Ramos (cell line): Measurements from ENCODE around the gene BUD13.

Source experiments
- in situ Hi-C: fragments of 300-500 bp; cut with MboI; formaldehyde crosslinking; loops from one replicate; pipeline ENCODE4 v1.14.3; 2022; ENCODE audit warnings: low sequenced_read_pairs; ENCODE audit not compliant: unreplicated experiment

Gene BUD13

GRCh38 chr11:116792869-116793771 is 20.3 kb upstream of the BUD13 start:
- in situ Hi-C loops = loop anchor here (5.0 kb wide), 1 partner anchor 314 kb away; no protein-coding TSS in a partner anchor

DNA sequence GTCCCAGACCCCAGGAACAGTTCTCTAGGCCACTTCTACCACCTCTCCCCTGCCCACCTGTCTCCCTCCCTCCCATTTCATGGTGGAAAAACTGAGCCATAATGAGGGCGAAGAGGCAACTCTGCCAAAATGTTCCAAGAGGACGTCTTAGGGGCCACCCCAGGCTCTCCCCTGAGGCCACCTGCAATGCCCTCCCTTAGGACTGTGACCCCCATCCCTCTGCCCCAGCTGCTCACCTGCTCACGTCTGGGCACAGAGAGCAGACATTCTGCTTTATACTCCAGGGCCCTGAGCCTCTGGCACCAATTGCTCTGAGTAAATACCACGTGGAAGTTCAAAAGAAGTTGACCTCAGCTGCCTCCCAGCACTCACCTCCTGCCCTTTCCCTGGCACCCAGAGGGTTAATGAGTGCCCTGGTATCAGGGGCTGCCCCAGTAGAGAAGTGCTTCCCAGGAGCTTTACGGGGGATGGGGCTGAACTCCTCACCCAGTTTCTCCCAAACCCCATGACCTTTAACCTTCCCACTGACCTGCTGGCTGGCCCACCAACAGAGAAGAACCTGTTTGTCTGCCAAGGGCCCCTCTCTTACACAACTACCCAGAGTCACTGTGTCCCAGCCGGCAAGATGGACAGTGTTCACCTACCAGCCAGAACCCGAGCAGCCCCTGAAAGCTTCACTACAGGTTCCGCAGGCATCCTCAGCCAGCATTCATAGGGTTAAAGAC is 19.5 kb upstream of the BUD13 start:
- in situ Hi-C loops = loop anchor here (5.0 kb wide), 1 partner anchor 315 kb away; no protein-coding TSS in a partner anchor

DNA sequence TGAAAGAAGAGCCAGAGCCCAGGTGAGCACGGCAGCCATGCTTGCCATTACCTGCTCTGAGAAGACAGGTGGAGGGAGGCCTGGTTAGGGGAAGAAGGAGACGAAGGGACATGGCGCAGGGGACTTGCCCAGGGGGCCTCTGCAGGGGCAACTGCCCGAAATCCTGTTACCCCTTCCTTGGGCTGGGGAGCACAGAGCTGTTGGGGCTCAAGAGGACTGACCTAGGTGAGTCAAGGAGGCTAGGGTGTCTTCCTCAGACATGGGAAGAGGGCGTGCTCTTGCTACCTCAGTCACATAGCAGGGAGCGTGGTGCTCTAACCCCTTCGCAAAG is 19.0 kb upstream of the BUD13 start, which contains the start of gene APOA5:
Gene APOA5 (minus strand): TSS at position 67 of the 331 bp plus-strand sequence. CDS start 19 bp downstream, at position 48.
- in situ Hi-C loops = loop anchor here (5.0 kb wide), 1 partner anchor 316 kb away; no protein-coding TSS in a partner anchor

GRCh38 chr11:116791002-116791812 is 18.4 kb upstream of the BUD13 start:
- in situ Hi-C loops = loop anchor here (5.0 kb wide), 1 partner anchor 316 kb away; no protein-coding TSS in a partner anchor

GRCh38 chr11:116790167-116791001 is 17.6 kb upstream of the BUD13 start:
- in situ Hi-C loops = loop anchor here (5.0 kb wide), 1 partner anchor 317 kb away; no protein-coding TSS in a partner anchor

DNA sequence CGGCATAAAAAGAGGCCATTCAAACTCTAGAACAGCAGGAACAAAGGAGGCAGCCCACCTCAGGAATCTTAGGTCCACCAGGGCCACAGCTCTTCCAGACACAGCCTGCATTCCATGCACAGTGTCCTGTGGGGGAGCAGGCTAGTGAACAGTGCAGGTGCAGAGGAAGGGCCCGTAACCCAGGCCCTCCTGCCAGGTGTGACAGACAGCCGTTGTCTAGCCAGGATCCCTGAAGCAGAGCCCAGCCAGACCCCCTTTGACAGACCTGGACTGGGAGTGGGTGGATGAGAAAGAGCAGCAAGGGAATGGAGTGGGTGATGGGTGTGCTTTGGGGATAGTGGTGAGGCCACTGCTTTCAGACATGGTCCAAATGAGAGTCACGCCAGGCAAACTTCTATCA is 16.2 kb upstream of the BUD13 start:
- in situ Hi-C loops = no loop called here

DNA sequence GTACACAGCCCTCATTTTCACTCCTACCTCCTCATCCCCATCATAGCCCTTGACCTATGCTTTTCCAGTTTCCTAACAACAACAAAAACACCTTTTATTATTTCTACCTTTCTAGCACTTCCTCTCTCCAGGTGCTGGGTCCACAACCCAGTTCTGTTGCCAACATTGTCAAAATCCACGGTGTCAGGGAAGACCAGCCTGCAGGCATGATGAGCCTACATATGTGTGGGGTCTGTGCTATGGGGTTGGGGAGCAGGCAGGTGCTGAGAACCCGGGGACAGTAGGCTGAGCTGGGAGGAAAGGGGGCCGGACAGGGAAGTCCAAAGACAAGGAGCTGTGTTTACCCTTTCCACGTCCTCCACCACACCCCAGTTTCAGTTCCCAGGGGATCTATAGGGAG is 15.7 kb upstream of the BUD13 start:
- in situ Hi-C loops = no loop called here

DNA sequence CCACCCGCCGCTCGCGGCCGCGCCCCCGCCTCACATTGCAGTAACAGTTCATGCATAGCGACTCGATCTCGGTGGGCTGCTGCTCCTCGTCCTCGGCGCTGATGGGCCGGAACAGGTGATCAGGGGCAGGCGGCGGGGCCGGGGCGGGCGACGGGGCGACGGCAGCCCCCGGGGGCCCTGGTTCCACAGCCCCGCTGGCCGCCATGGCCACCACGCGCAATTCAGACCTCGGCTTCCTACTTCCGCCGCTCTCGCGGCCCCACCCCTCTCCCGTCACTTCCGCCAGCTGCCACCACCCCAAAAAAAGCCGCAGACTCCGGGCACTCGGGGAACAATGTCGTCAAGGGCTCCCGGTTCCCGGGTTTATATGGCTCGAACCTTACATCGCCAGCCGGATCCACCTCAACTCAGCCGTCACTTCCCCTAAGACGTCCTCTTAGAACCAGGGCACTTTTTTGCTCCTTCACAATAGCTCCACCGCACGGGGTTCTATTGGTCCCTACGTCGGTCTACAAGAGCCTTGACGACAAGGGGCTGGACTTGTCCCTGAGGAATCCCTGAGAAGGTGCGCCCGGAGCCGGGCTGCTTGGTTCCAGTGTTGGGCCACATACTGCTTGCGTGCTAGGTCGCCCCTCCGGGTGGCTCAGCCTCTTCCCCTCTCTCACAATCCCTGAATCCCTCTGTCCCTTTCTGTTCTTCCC is 15.1 kb upstream of the BUD13 start, which contains the start of gene ZPR1:
Gene ZPR1 (minus strand): TSS at position 238 of the 701 bp plus-strand sequence. CDS start 33 bp downstream, at position 205.
- in situ Hi-C loops = no loop called here

GRCh38 chr11:116787436-116787785 is 14.6 kb upstream of the BUD13 start:
- in situ Hi-C loops = no loop called here

DNA sequence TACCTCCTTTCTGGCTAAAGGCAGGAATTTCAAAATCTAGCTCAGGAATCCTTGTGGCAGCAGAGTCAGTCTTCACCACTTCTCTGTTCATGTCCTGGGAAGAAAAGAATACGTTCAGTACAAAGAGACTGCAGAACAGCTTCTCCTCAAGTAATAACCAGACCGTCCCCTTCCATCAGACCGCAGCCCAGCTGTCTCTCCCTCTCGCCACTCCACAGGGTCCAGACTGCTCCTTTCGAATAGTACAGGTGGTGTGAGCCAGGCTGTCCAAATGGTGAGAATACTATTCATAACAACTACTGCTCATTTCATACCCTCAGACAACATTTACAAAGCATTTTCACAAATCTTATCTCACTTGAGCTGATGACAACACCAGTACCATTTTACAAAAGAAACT is 14.2 kb upstream of the BUD13 start:
- in situ Hi-C loops = no loop called here

DNA sequence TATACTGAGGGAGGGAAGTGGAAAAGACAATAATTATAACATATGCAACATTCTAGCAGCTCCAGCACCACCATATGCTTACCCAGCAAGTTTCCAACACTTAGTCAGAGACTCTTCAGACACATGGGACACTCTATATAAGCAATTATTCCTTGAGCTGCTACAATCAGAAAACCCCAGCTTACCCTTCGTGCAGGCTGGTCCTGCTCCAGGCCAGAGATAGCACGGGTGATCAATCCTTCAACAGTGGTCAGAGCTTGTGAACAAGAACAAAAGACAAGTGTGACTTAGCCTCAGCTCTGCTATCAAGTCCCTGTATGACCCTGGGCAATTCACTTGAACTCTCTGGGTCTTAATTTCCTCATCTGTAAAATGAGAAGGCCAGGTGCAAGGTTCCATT is 13.5 kb upstream of the BUD13 start:
- in situ Hi-C loops = no loop called here

DNA sequence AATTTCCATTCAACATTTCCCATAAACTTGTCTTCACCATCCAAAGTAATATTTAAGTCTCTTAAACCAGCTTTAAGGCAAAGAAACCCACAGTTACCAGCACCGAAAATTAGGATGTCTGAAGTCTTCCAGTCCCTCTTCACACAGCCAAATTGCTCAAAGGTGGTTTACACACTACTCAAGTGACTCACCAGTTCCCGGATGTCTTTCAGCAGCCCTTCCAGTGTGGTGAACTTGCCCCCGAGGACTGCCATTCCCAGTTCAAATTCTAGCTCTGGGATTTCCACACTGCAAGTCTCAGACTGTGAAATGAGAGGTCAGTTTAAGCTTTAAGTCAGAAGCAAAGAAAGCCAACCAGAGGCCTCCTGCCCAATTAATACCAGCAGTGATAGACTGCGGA is 9.9 kb upstream of the BUD13 start:
- in situ Hi-C loops = no loop called here

- in situ Hi-C loops = no loop called here
Measured at GRCh38 chr11:116778556-116778955, 5.8 kb upstream of the BUD13 start.

GRCh38 chr11:116777056-116777455 is 4.3 kb upstream of the BUD13 start:
- in situ Hi-C loops = no loop called here

GRCh38 chr11:116776522-116776984 is 3.8 kb upstream of the BUD13 start:
- in situ Hi-C loops = no loop called here

DNA sequence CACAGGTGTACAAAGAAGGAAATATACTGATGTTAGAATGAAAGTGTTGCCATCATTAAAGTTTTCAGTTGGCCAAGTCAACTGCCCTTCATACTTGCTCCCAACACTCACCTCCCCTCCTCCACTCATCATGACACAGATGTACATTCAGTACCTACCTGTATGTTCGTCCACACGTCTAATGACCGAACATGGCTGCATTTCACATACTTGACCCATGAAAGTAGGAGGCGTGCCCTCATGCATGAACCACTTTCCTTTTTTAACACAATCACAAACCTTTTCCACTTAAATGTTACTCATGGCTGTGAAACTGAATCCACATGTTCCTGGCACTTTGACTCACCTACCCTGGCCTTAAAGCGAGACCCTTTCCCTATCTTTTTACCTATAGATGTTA is 3.2 kb upstream of the BUD13 start:
- in situ Hi-C loops = no loop called here

- in situ Hi-C loops = no loop called here
Measured at GRCh38 chr11:116774661-116775060, 1.9 kb upstream of the BUD13 start.

- in situ Hi-C loops = no loop called here
Measured at GRCh38 chr11:116773203-116774097, 663 bp upstream of the BUD13 start.
